ENCODE results near the gene LCN9.

Gene LCN9

DNA sequence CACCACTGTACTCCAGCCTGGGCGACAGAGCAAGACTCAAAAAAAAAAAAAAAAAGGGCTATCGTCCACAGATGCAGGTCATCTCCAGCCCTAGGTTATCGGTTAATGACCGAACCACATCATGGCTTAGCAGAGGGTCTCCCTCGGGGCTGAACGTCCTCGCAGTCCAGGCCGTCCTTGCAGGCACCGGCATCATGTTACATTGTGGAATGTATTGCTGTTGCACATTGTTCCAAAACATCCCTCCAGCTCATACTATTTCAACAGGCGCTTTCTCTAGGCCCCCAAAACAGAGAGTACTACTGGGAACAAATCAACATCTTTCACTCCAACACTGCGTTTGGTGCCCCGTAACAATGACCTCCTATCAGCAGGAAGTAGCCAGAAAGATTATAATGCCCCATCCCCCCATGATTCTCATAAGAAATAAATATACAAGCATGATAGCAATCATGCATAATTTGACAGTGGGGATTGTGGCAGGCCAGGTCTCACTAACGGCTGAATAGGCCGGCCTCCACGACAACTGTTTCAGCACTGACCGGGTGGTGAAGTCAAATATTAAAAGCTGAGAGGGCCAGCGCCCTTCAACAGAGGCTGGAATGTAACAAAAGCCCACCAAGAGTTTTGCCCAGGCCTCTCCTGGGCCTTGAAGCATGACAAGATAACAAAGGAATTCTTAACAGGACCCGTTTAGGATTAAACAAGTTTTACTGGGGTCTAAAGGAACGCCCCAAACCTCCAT, 1.1 kb upstream of the LCN9 start:
- TF ChIP-seq GATA2 (IDR thresholded peaks at IDR 0.05; ENCODE audit: low read depth, low read length) (no peak), GATA3 (IDR thresholded peaks at IDR 0.05; ENCODE audit: low read depth, low read length) (no peak)

DNA sequence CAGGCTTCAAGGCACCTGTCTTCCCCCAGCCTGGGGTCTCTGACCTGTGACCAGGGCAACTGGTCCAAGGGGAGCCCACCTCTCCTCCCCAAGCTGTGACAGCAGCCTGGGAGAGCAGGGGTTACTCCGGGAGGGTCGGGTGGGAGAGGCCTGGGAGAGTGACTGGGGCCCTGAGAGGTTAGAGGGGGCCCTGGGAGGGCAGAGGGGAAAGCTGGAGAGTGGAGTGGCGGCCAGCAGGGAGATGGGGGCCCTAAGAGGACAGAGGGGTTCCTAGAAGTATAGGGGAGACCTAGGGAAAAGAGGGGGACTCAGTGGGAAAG, 302 bp downstream of the LCN9 start:
- no peak for TF ChIP-seq GATA2 (IDR thresholded peaks at IDR 0.05; ENCODE audit: low read depth, low read length)
- no peak for TF ChIP-seq GATA3 (IDR thresholded peaks at IDR 0.05; ENCODE audit: low read depth, low read length)

DNA sequence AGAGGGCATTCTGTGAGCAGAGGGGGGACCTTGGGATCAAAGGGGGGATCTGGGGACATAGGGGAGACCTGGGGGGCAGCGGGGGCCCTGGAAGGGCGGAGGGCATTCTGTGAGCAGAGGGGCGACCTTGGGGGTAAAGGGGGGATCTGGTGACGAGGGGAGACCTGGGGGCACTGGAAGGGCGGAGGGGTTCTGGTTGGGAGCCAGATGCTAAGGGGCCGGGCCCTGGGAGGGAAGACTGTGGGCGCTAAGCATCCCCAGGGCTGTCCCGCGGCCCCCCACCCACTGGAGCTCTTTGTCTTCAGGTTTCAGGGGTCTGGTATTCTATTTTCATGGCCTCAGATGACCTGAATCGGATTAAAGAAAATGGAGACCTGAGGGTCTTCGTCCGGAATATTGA, 748 bp downstream of the LCN9 start:
- TF ChIP-seq GATA3 (IDR thresholded peaks at IDR 0.05; ENCODE audit: low read depth, low read length): no peak
- TF ChIP-seq GATA2 (IDR thresholded peaks at IDR 0.05; ENCODE audit: low read depth, low read length): no peak

DNA sequence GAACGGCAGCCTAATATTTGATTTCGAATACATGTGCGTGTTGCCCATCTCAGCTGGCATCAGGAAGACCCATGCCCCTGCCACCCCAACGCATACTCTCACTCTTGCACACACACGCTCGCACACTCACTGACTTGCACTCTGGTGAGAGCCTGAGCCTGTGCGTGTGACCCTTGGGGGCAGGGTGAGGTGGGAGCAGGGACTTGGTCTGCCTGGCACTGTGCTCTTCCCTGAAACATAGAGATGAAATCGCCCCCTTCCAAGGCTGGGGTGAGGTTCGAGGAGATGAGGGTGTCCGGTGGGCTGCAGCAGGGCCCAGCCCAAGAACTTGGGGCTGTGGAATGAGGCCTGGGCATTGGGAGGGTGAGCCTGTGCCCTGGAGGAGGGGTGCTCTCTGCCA, 1.2 kb downstream of the LCN9 start:
- TF ChIP-seq GATA2 (IDR thresholded peaks at IDR 0.05; ENCODE audit: low read depth, low read length): no peak
- no peak for TF ChIP-seq GATA3 (IDR thresholded peaks at IDR 0.05; ENCODE audit: low read depth, low read length)

DNA sequence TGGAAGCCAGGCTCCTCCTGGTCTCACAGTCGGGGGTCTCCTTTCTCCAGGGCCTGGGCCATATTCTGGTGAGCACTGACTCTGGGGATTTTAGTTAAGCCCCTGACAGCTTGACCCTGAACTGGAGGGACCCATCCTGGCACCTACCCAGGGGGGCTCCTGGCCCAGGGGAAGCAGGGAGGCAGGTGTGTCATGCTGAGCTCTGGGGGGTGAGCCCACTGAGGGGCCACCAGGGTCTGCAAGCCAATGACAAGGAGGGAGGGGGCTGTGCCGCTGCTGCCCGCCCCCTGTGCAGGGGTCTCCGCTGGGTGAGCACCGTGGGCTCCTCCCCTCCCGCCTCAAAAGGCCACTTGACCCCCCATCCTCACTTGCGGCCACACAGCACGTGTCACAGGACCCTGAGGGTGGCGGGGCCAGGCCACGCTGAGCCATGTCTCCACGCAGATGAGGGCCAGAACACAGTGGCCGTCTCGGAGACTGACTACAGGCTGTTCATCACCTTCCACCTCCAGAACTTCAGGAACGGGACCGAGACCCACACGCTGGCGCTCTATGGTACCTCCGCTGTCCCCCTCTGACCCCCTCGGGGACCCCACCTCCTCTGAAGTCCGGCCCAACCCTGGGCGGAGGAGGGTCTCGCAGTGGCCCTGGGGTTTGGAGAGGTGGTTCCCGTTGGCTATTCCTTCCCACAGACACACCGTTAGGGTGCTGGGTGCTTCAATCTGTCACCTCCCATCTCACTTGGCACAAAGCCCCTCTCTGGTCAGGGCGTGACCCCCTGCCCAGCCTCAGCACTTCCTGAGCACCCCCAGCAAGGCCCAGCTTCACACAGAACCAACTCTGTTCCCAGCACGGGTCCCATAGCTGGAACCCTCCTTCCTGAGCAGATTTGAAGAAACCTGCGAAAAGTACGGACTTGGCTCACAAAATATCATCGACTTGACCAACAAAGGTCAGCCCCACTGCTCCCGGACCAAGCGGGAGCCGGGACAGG, 2.0 kb downstream of the LCN9 start:
- no peak for TF ChIP-seq GATA3 (IDR thresholded peaks at IDR 0.05; ENCODE audit: low read depth, low read length)
- no peak for TF ChIP-seq GATA2 (IDR thresholded peaks at IDR 0.05; ENCODE audit: low read depth, low read length)

DNA sequence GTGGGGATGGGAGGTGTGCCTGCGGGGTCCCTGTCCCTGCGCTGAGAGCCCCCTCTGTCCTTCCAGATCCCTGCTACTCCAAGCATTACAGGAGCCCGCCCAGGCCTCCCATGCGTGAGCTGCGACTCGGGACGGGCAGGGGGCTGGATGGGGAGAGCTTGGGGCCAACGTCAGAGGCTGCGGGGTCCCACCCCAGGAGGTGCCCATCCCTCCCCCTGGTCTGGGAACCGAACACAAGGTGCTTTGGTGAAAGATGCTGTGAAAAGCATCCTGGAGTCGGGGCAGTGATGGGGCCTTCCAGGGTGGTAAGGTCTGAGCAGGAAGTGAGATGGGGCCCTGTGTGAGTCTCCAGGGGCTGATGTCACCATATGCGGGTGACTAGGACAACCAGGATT, 2.7 kb downstream of the LCN9 start:
- TF ChIP-seq GATA3 (IDR thresholded peaks at IDR 0.05; ENCODE audit: low read depth, low read length): no peak
- no peak for TF ChIP-seq GATA2 (IDR thresholded peaks at IDR 0.05; ENCODE audit: low read depth, low read length)

DNA sequence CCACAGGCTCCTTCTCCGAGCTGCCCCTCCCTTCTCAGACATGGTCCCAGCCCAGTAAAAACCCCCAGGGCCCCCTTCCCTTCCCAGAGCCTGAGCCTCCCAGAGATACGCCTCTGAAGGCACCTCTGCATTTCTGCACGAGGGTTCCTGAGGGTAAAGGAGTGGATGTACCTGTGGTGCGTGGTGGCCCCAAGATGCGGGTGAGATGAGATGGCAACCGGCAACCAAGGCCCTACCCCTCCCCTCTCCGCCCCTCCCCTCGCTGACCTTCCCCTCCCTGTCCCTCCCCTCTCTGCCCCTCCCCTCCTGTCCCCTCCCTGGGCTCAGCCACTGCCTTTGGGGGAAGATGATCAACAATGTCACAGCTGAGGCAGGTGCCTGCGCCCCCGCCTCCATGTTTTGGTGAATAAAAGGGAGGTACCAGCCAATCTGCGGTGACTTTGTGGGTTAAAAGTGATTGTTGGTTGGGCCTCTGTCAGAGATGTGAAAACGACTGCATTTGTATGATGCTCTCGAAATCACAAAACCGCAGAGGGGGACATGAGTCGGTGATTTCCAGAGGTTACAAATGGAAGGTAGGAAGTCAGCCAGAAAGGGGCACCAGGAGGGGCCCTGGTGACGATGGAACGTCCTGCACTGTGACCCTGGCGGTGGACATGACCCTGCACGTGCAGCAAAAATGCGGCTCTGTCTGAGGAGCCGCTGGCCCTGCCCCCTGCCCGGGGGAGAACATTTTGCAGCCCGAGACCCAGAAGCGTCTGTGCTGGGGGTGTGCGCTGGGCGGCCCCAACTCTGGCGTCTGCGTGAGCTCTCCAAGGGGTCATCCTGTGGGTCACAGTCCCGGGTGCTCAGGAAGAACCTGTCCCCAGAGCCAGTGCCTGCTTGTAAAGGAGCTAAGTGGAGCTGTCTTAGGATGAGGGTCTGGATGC, 3.7 kb downstream of the LCN9 start:
- TF ChIP-seq GATA3 (IDR thresholded peaks at IDR 0.05; ENCODE audit: low read depth, low read length) (no peak), GATA2 (IDR thresholded peaks at IDR 0.05; ENCODE audit: low read depth, low read length) (no peak)

DNA sequence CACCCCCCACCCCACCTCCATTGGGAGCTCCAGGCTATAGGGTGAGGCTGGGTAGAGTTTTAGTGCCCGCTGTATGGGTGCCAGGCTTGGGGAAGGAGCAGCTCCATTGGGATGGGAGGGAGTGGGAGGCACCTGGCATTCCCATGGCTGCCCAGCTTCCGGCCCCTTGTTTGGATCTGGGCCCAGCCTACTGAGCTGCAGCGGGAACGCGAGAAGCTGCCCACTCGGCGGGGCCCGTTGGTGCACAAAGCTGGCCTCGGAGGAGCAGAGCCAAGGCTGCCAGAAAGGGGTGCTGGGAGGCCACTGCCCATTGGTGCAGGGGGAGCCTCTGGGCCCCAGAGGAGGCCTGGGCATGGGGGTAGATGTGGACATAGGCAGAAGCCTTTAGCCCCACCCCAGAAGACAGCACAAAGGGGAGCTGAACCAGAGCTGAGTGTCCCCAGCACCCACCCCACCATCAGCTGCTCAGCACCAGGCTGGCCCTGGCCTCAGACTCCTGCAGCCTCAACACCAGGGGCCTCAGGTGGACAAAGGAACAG, 4.4 kb downstream of the LCN9 start:
- TF ChIP-seq GATA2 (IDR thresholded peaks at IDR 0.05; ENCODE audit: low read depth, low read length): no peak
- TF ChIP-seq GATA3 (IDR thresholded peaks at IDR 0.05; ENCODE audit: low read depth, low read length): no peak

DNA sequence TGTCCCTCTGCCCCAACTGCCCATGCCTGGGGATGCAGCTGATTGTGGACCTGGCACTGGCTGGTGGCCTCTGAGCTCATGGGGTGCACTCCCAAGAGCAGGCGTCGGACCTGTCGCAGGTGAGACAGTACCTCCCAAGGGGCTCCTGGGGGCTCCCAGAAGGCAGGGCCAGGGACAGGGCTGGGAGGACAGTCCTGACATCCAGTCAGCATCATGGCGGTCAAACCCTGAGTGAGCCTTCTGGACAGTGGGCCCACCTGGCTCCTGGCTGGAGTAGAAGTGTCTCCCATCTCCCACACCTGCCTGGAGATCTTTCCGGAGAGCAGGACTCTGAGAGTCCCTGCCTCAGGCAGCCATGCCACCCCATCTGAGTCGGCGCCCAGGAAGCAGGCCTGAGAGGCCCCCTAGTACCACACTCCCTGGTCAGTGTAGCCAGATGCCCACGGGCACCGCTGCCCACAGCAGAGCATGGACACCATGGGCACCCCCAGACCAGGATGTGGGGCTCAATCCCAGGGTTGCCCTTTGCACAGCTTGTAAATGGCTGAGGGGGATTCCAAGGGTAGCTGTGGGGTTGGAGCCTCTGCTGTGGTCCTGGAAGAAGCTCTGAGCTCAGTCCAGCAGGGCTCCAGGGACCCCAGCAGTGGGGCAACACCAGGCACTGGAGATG, 6.6 kb downstream of the LCN9 start:
- TF ChIP-seq GATA3 (IDR thresholded peaks at IDR 0.05; ENCODE audit: low read depth, low read length): no peak
- no peak for TF ChIP-seq GATA2 (IDR thresholded peaks at IDR 0.05; ENCODE audit: low read depth, low read length)

DNA sequence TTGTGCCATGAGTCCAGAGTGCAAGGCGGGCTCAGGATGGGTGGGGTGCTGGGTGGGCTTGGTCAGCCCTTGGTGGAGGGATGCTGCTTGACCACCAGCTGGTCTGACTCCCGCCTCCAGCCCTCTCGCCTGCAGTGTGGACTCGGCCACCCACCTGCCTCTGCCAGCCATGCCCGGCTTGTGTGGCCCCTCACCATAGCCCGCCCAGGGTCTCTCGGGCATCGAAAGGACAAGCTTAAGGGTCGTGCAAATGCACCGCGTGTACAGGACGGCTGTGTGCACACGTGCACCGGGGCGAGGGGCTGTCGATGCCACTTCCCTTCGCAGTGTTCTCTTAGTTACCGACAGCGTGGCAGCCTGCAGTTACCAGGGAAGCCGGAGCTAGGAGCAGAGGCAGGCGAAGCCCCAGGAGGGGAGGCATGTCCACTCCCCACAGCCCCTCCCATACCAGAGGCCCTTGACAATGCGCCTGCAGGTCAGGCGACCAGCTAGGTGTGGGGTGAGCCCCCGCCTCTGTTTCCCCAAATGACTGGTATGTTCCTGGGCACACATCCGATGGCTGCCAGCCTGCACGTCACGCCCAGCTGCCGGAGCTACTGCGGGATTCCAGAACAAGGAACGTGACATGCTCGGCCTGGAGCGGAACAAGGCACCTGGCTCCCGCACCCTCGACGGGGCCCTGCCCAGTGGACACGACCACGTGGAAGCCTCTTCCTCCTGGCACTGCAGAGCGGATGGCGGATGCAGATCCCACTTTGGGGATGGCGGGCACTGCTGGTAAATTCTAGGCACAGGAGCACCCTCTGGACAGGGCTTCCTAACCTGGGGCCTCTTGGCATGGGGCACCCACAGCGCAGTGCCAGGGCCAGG, 7.8 kb downstream of the LCN9 start:
- no peak for TF ChIP-seq GATA2 (IDR thresholded peaks at IDR 0.05; ENCODE audit: low read depth, low read length)
- TF ChIP-seq GATA3 (IDR thresholded peaks at IDR 0.05; ENCODE audit: low read depth, low read length): no peak

DNA sequence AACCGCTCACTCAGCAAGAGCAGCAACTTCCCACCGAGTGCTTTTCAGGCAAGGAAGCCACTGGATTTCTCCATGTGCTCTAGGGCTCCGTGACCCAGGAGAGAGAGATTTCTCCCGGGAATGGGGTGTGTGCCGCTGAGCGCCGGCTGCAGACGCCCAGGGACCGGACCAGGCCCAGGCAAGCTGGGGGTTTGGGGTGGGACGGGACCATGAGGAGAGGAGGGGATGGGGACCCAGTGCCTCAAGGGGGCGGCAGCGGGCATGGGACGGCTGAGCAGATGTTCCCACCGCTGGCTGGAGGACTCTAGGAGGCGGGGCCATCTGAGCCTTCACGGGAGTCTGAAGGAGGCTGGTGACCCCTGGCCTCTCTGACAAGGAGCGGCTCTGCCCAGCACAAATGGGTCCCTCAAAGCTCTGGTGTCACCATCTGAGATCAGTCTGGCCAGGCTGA, 8.5 kb downstream of the LCN9 start:
- TF ChIP-seq GATA2 (IDR thresholded peaks at IDR 0.05; ENCODE audit: low read depth, low read length) (no peak), GATA3 (IDR thresholded peaks at IDR 0.05; ENCODE audit: low read depth, low read length) (no peak)

DNA sequence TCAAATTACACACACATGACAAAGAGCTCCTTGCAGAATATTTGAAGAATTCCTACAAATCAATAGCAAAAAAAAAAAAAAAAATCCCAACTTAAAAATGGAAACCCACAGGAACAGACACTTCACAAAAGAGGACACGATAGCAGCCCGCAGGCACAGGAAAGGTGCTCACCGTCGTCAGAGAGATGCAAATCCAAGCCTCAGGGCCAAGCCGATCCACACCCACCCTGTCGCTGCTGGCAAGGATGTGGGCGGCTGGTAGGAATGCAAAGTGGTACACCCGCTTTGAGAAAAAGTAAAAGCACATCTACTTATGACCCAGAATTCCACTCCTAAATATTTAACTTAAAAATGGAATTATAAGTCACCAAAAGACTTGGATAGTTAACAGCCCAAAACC, 10.8 kb downstream of the LCN9 start:
- TF ChIP-seq GATA2 (IDR thresholded peaks at IDR 0.05; ENCODE audit: low read depth, low read length) (no peak), GATA3 (IDR thresholded peaks at IDR 0.05; ENCODE audit: low read depth, low read length) (no peak)
